BLaER1 (cell line): Measurements from ENCODE around the gene ANKFY1.
A peak's percentile ranks its signal among the peaks of the same experiment; 100 is the strongest.

Experiments
- H3K27ac ChIP-seq: shearing (Covaris generic); formaldehyde crosslinking; 2 replicates; pipeline ENCODE4 v1.8.1; 2022
- H3K27me3 ChIP-seq: shearing (Covaris generic); formaldehyde crosslinking; 2 replicates; pipeline ENCODE4 v1.8.1; 2022
- H3K36me3 ChIP-seq: shearing (Covaris generic); formaldehyde crosslinking; 2 replicates; pipeline ENCODE4 v1.8.1; 2022
- H3K4me1 ChIP-seq: shearing (Covaris generic); formaldehyde crosslinking; 2 replicates; pipeline ENCODE4 v1.8.1; 2022
- H3K4me2 ChIP-seq: shearing (Covaris generic); formaldehyde crosslinking; 2 replicates; pipeline ENCODE4 v1.8.1; 2022
- H3K4me3 ChIP-seq: shearing (Covaris generic); formaldehyde crosslinking; 2 replicates; pipeline ENCODE4 v1.8.1; 2022
- H3K9ac ChIP-seq: shearing (Covaris generic); formaldehyde crosslinking; 2 replicates; pipeline ENCODE4 v1.8.1; 2022
- H3K9me3 ChIP-seq: shearing (Covaris generic); formaldehyde crosslinking; 2 replicates; pipeline ENCODE4 v1.8.1; 2022
- H4K20me1 ChIP-seq: shearing (Covaris generic); formaldehyde crosslinking; 2 replicates; pipeline ENCODE4 v1.8.1; 2022
- Cebpa-rat ChIP-seq: shearing (Covaris generic); IDR thresholded peaks from 2 replicates; pipeline ENCODE4 v1.8.1; 2022

The ANKFY1 gene

DNA sequence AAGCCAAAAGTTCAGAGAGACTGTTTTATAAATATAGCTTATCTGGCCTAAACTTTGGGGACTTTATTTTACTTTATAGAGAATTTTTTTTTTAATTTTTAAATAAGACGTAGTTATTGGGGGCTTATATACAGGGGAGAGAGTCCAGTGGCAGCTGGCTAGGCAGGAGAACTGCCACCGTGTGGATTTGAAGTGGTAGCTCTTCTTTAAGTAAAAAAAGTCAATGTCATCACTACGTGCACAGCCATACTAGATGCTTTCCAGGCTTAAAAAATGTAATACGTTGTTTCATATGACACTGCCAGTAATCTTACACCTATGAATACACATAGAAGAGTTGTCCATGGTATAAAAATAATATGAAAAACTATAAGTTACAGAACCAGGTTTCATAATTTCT lies 31.9 kb upstream of the ANKFY1 start:
- no peak overlapping the region for H3K4me3 ChIP-seq
- no peak overlapping the region for H3K4me2 ChIP-seq
- no peak overlapping the region for H3K9ac ChIP-seq
- H4K20me1 ChIP-seq: peaks cover 98% of the 10 kb centered on the region
- no peak for TF ChIP-seq Cebpa-rat
- no peak overlapping the region for H3K27ac ChIP-seq
- H3K36me3 ChIP-seq: peaks cover 82% of the 10 kb centered on the region
- no peaks in the 10 kb centered on the region for H3K27me3 ChIP-seq
- H3K4me1 ChIP-seq: no peaks in the 10 kb centered on the region
- no peaks in the 10 kb centered on the region for H3K9me3 ChIP-seq

DNA sequence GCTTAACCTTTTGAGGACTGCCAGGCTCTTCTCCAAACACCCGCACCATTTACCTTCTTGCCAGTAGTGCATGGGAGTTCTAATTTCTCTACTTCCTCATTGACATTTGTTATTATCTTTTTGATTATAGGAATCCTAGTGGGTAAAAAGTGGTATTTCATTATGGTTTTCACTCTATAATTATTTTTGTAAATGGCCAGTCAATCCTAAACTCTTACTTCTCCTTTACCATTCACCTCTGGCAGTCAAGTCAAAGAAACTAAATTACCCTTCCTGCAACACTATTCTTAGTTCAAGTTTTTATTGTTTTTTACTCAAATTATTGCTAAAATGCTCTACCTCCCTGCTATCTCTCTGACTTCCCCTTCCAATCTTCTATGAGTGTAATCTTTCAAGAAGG lies 29.8 kb upstream of the ANKFY1 start:
- Histone ChIP-seq H3K4me3 (no peak overlapping the region), H3K9ac (no peak overlapping the region), H3K4me1 (no peaks in the 10 kb centered on the region), H3K9me3 (no peaks in the 10 kb centered on the region), H3K36me3 (peaks cover 77% of the 10 kb centered on the region), H4K20me1 (peaks cover 98% of the 10 kb centered on the region), H3K27me3 (no peaks in the 10 kb centered on the region), H3K27ac (no peak overlapping the region), H3K4me2 (no peak overlapping the region)
- no peak for TF ChIP-seq Cebpa-rat

- H3K36me3 ChIP-seq: peaks cover 89% of the 10 kb centered on the region
- H3K4me1 ChIP-seq: no peaks in the 10 kb centered on the region
Observed at GRCh38 chr17:4287710-4288109, 23.9 kb upstream of the ANKFY1 start.

DNA sequence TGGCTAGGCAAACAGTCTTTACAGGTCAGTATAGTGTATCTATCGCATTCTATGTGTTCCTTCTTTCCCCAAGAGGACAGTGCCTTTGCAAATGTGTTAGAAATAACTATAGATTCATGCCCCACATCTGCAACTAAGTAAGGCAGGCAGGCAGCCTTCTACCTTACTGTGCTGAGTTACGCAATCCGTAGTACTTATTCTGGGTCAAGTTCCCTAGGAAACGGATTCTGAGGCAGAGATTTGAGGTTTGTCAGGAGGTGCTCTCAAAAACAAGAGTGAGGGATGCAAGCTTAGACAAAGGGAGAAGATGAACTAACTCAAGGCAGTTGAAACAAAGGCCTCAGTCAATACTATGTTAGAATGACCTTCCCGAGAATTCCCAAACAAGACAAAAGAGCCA lies 12.7 kb upstream of the ANKFY1 start:
- Histone ChIP-seq H3K27me3 (no peaks in the 10 kb centered on the region), H3K36me3 (peaks cover 96% of the 10 kb centered on the region), H4K20me1 (peaks cover 90% of the 10 kb centered on the region), H3K9ac (no peak overlapping the region), H3K27ac (no peak overlapping the region), H3K4me3 (no peak overlapping the region), H3K9me3 (no peaks in the 10 kb centered on the region), H3K4me2 (no peak overlapping the region), H3K4me1 (no peaks in the 10 kb centered on the region)
- TF ChIP-seq Cebpa-rat: peak; percentile 69; the same call in 1 of the 2 replicates

More at GRCh38 chr17:4287710-4288109, 23.9 kb upstream of the ANKFY1 start:
- H3K4me3 ChIP-seq: no peak overlapping the region
- no peak for TF ChIP-seq Cebpa-rat
- peaks cover 91% of the 10 kb centered on the region for H4K20me1 ChIP-seq
- no peak overlapping the region for H3K4me2 ChIP-seq
- no peaks in the 10 kb centered on the region for H3K9me3 ChIP-seq
- no peaks in the 10 kb centered on the region for H3K27me3 ChIP-seq
- H3K27ac ChIP-seq: no peak overlapping the region
- H3K9ac ChIP-seq: no peak overlapping the region

DNA sequence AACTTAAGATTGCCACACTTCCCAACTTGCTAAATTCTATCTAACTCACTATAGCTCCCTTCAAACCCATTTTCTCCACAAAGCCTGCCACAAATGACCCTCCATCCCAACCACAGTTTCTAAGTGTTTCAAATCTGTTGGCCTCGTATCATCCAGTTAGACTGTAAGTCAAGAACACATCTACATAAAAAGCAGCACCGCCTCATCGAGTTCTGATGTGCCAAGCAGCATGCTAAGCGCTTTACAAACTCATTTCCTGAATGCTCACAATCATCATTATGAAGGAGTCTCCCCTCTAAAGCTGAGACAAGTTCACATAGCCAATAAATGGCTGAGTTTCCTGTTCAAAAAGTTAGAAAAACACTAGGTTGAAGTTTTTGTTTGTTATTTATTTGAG lies 9.2 kb upstream of the ANKFY1 start:
- Histone ChIP-seq H3K4me3 (no peak overlapping the region), H3K9me3 (no peaks in the 10 kb centered on the region), H3K27ac (no peak overlapping the region), H3K4me2 (no peak overlapping the region), H4K20me1 (peaks cover 74% of the 10 kb centered on the region), H3K9ac (no peak overlapping the region), H3K36me3 (peaks cover 93% of the 10 kb centered on the region), H3K4me1 (peaks cover 15% of the 10 kb centered on the region), H3K27me3 (no peaks in the 10 kb centered on the region)
- no peak for TF ChIP-seq Cebpa-rat

DNA sequence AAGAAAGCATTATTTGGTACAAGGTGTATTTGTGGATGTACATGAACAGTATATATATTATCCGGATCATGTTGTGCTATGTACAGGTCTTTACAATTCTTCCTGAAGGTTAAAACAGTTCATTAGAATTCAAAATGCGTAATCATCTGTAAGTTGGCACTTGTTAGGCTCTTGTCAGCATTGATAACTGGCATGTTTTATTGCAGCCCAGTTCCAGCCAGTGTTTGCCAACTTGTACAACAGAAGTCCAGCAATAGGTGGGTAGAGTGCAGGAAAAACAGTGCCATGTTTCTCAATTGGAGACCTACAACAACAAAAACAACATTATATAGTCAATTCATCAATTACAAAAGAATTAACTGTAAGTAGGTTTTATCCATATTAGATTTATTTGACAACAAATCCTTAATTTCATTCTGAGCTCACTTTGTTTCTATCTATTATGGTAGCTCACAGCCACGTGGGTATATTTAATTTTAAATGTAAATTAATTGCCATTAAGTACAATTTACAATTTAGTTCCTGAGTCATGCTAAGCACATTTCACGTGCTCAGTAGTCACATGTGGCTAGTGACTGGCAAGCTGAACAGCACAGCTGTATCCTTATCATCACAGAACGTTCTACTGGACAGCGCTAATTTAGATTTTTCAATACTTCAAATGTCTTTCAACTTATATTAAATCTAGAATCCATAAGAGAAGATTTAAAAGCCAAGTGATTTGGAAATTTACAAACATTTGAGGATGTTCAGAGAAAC lies 8.6 kb upstream of the ANKFY1 start:
- no peak for TF ChIP-seq Cebpa-rat
- no peaks in the 10 kb centered on the region for H3K27me3 ChIP-seq
- H4K20me1 ChIP-seq: peaks cover 68% of the 10 kb centered on the region
- no peak overlapping the region for H3K27ac ChIP-seq
- no peak overlapping the region for H3K9ac ChIP-seq
- no peak overlapping the region for H3K4me3 ChIP-seq
- H3K9me3 ChIP-seq: no peaks in the 10 kb centered on the region
- H3K4me1 ChIP-seq: peaks cover 21% of the 10 kb centered on the region
- no peak overlapping the region for H3K4me2 ChIP-seq
- H3K36me3 ChIP-seq: peaks cover 93% of the 10 kb centered on the region

DNA sequence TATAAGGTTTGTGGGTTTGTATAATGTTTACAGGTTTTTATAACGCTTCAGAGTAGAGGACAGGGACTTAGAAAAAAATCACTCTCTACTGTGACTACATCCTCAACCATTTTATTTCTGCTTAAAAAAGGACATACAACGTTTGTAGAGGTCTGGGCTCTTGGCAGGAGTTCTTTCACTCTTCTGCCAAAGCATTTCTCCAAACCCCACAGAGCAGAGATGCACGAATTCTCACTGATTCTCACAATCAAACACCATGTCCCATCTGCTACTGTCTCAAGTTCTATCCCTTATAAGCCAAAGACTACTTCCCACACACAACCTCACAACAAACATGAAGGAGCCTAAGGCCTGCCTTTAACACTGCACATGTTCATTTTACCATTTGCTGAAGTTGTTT lies 7.0 kb upstream of the ANKFY1 start:
- TF ChIP-seq Cebpa-rat: no peak
- Histone ChIP-seq H3K27me3 (no peaks in the 10 kb centered on the region), H3K9me3 (no peaks in the 10 kb centered on the region), H3K4me3 (no peak overlapping the region), H3K4me2 (no peak overlapping the region), H3K36me3 (peaks cover 81% of the 10 kb centered on the region), H3K27ac (no peak overlapping the region), H3K9ac (no peak overlapping the region), H3K4me1 (peaks cover 23% of the 10 kb centered on the region), H4K20me1 (peaks cover 52% of the 10 kb centered on the region)

DNA sequence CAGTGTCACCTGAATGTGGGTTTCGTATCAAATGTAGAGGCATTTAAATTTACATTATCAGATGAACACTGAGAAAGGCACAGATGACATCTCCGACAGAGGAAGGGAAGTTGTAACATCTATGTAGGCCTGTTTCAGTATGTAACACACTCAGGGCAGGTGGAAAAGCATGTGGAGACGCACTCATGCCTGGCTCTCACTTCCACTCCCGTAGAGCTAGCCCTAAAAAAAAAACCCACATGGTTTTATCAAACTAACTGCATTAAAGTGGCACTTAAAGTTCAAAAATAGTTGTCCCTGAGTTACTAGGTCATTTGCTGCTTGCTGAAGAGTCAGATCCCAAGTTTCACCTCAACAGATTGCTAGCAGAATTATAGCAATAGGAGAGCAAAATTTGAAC lies 6.1 kb upstream of the ANKFY1 start:
- Histone ChIP-seq H4K20me1 (peaks cover 44% of the 10 kb centered on the region), H3K4me2 (no peak overlapping the region), H3K9ac (no peak overlapping the region), H3K36me3 (peaks cover 77% of the 10 kb centered on the region), H3K27ac (no peak overlapping the region), H3K4me3 (no peak overlapping the region), H3K9me3 (no peaks in the 10 kb centered on the region), H3K4me1 (peaks cover 25% of the 10 kb centered on the region), H3K27me3 (no peaks in the 10 kb centered on the region)
- no peak for TF ChIP-seq Cebpa-rat

- H3K4me3 ChIP-seq: no peak overlapping the region
- H3K9me3 ChIP-seq: no peaks in the 10 kb centered on the region
- H3K27me3 ChIP-seq: no peaks in the 10 kb centered on the region
- H3K4me2 ChIP-seq: peak overlapping the region; percentile 54
- no peak overlapping the region for H3K27ac ChIP-seq
- TF ChIP-seq Cebpa-rat: no peak
- H3K4me1 ChIP-seq: peaks cover 41% of the 10 kb centered on the region
- H4K20me1 ChIP-seq: peaks cover 27% of the 10 kb centered on the region
- H3K9ac ChIP-seq: no peak overlapping the region
- peaks cover 51% of the 10 kb centered on the region for H3K36me3 ChIP-seq
Observed at GRCh38 chr17:4267402-4267801, 3.6 kb upstream of the ANKFY1 start.

GRCh38 chr17:4266550-4266949 lies 2.8 kb upstream of the ANKFY1 start:
- Histone ChIP-seq H3K4me3 (no peak overlapping the region), H3K9me3 (peaks cover 3% of the 10 kb centered on the region), H3K9ac (no peak overlapping the region), H3K27me3 (no peaks in the 10 kb centered on the region), H3K4me1 (peaks cover 49% of the 10 kb centered on the region), H3K4me2 (no peak overlapping the region), H3K27ac (no peak overlapping the region), H3K36me3 (peaks cover 50% of the 10 kb centered on the region), H4K20me1 (peaks cover 31% of the 10 kb centered on the region)
- TF ChIP-seq Cebpa-rat: no peak
